HEK293 (cell line): ENCODE results near the gene IL1R1.

Source experiments
- CTCF ChIA-PET: fragments of 350-600 bp; formaldehyde crosslinking; extraction: SDS; loops from one replicate; lab custom pipeline; 2021; ENCODE audit warnings: antibody characterized with exemption; lab: Yijun Ruan, JAX
- POLR2A ChIA-PET: fragments of 300-600 bp; formaldehyde crosslinking; extraction: SDS; loops from one replicate; lab custom pipeline; 2020; ENCODE audit warnings: antibody characterized with exemption, inconsistent platforms; lab: Yijun Ruan, JAX
- H3K27ac ChIP-seq: fragments of 200-500 bp; sonication (Bioruptor generic); 2 replicates; pipeline ENCODE4 v1.5.1; 2014; ENCODE audit warnings: low read depth, low read length, control low read depth, inconsistent platforms; ENCODE audit errors: extremely low read depth
- H3K36me3 ChIP-seq, 2 experiments: fragments of 200-500 bp in 1 of 2; sonication (Bioruptor generic) in 1 of 2; 1 replicate in 1 of 2; 2 replicates in 1 of 2; pipeline ENCODE4 v1.5.1; 2014 to 2017; ENCODE audit warnings: inconsistent platforms in 2 of 2, low read length in 2 of 2; ENCODE audit not compliant: control insufficient read depth in 2 of 2, insufficient read depth in 1 of 2
- H3K4me1 ChIP-seq: fragments of 200-500 bp; sonication (Bioruptor generic); 2 replicates; pipeline ENCODE4 v1.5.1; 2014; ENCODE audit warnings: mild to moderate bottlenecking, low read length, inconsistent platforms; ENCODE audit not compliant: control insufficient read depth, insufficient read depth
- H3K4me3 ChIP-seq: 2 replicates; pipeline ENCODE4 v1.5.1; 2011; ENCODE audit warnings: low read depth, mild to moderate bottlenecking, control low read depth, low read length, moderate library complexity
- H3K9me3 ChIP-seq: fragments of 200-500 bp; sonication (Bioruptor generic); 2 replicates; pipeline ENCODE4 v1.5.1; 2014; ENCODE audit warnings: low read depth, low read length, inconsistent platforms; ENCODE audit not compliant: control insufficient read depth, insufficient read depth
- CTCF ChIP-seq: fragments of 450-650 bp; formaldehyde crosslinking; IDR thresholded peaks from 2 replicates; pipeline ENCODE4 v1.5.1; 2016; ENCODE audit warnings: missing biosample characterization, missing genetic modification characterization
- FEZF1 ChIP-seq: fragments of 450-650 bp; formaldehyde crosslinking; IDR thresholded peaks from 2 replicates; pipeline ENCODE4 v1.5.1; 2016; ENCODE audit warnings: missing biosample characterization, missing genetic modification characterization
- GLI2 ChIP-seq: fragments of 450-650 bp; formaldehyde crosslinking; IDR thresholded peaks from 2 replicates; pipeline ENCODE4; 2017; ENCODE audit warnings: missing biosample characterization, missing genetic modification characterization, low read depth, borderline replicate concordance
- GLIS2 ChIP-seq: fragments of 450-650 bp; formaldehyde crosslinking; IDR thresholded peaks from 2 replicates; pipeline ENCODE4 v1.5.1; 2016; ENCODE audit warnings: missing biosample characterization, missing genetic modification characterization
- OVOL3 ChIP-seq: fragments of 450-650 bp; formaldehyde crosslinking; IDR thresholded peaks from 2 replicates; pipeline ENCODE4 v1.5.1; 2016; ENCODE audit warnings: missing biosample characterization, missing genetic modification characterization
- PATZ1 ChIP-seq: fragments of 450-650 bp; formaldehyde crosslinking; IDR thresholded peaks from 2 replicates; pipeline ENCODE4 v1.5.1; 2016; ENCODE audit warnings: missing biosample characterization, missing genetic modification characterization
- SETDB1 ChIP-seq: IDR thresholded peaks from one replicate; pipeline ENCODE4 v1.6.1; 2017; ENCODE audit warnings: mild to moderate bottlenecking, low read length, moderate library complexity, mixed read lengths; ENCODE audit not compliant: insufficient read length
- ZBTB44 ChIP-seq: fragments of 450-650 bp; IDR thresholded peaks from 2 replicates; pipeline ENCODE4 v1.5.1; 2018; ENCODE audit warnings: missing biosample characterization, mild to moderate bottlenecking, missing genetic modification characterization
- ZBTB6 ChIP-seq: fragments of 450-650 bp; formaldehyde crosslinking; IDR thresholded peaks from 2 replicates; pipeline ENCODE4 v1.5.1; 2017; ENCODE audit warnings: missing biosample characterization, missing genetic modification characterization
- ZNF2 ChIP-seq: fragments of 450-650 bp; formaldehyde crosslinking; IDR thresholded peaks from 2 replicates; pipeline ENCODE4 v1.5.1; 2016; ENCODE audit warnings: missing biosample characterization, missing genetic modification characterization
- ZNF280D ChIP-seq: fragments of 450-650 bp; formaldehyde crosslinking; IDR thresholded peaks from 2 replicates; pipeline ENCODE4 v1.5.1; 2016; ENCODE audit warnings: missing biosample characterization, missing genetic modification characterization
- ZNF488 ChIP-seq: fragments of 450-650 bp; formaldehyde crosslinking; IDR thresholded peaks from 2 replicates; pipeline ENCODE4 v1.5.1; 2016; ENCODE audit warnings: missing biosample characterization, missing genetic modification characterization
- ZNF501 ChIP-seq: fragments of 450-650 bp; formaldehyde crosslinking; IDR thresholded peaks from 2 replicates; pipeline ENCODE4 v1.5.1; 2016; ENCODE audit warnings: missing biosample characterization, missing genetic modification characterization
- ZNF510 ChIP-seq: fragments of 450-650 bp; formaldehyde crosslinking; IDR thresholded peaks from 2 replicates; pipeline ENCODE4 v1.5.1; 2018; ENCODE audit warnings: mild to moderate bottlenecking, missing genetic modification characterization, missing biosample characterization; ENCODE audit not compliant: insufficient replicate concordance
- ZNF518A ChIP-seq: fragments of 450-650 bp; formaldehyde crosslinking; conservative IDR thresholded peaks from 2 replicates; pipeline ENCODE4 v1.5.1; 2016; ENCODE audit warnings: low read depth, missing biosample characterization, missing genetic modification characterization
- ZNF521 ChIP-seq: fragments of 450-650 bp; formaldehyde crosslinking; IDR thresholded peaks from 2 replicates; pipeline ENCODE4 v1.5.1; 2017; ENCODE audit warnings: missing biosample characterization, mild to moderate bottlenecking, missing genetic modification characterization
- ZNF571 ChIP-seq: fragments of 450-650 bp; formaldehyde crosslinking; IDR thresholded peaks from 2 replicates; pipeline ENCODE4 v1.5.0; 2017; ENCODE audit warnings: missing biosample characterization, missing genetic modification characterization
- ZNF658 ChIP-seq: fragments of 450-650 bp; formaldehyde crosslinking; IDR thresholded peaks from 2 replicates; pipeline ENCODE4; 2016; ENCODE audit warnings: missing biosample characterization, missing genetic modification characterization
- ZNF777 ChIP-seq: fragments of 450-650 bp; formaldehyde crosslinking; IDR thresholded peaks from 2 replicates; pipeline ENCODE4 v1.5.1; 2017; ENCODE audit warnings: missing biosample characterization, missing genetic modification characterization, borderline replicate concordance
- ZNF837 ChIP-seq: fragments of 450-650 bp; formaldehyde crosslinking; IDR thresholded peaks from 2 replicates; pipeline ENCODE4 v1.5.1; 2016; ENCODE audit warnings: missing biosample characterization, missing genetic modification characterization

Gene IL1R1

GRCh38 chr2:102111823-102112222 is 30.7 kb upstream of the IL1R1 start:
- no peaks in the 10 kb centered on the region for H3K9me3 ChIP-seq
- H3K4me1 ChIP-seq: no peaks in the 10 kb centered on the region
- no peaks in the 10 kb centered on the region for H3K36me3 ChIP-seq
- ChIA-PET POLR2A (no interaction called here), CTCF (no interaction called here)
- H3K27ac ChIP-seq: no peak overlapping the region
- TF ChIP-seq OVOL3 (no peak), ZNF521 (tag by site-specific recombination) (no peak), FEZF1 (tag by site-specific recombination) (no peak), GLIS2 (tag by site-specific recombination) (no peak), GLI2 (tag by site-specific recombination) (no peak), SETDB1 (no peak), ZNF571 (no peak), ZBTB6 (no peak), ZBTB44 (tag by site-specific recombination) (no peak), CTCF (tag by site-specific recombination) (no peak), ZNF488 (tag by site-specific recombination) (no peak), ZNF837 (tag by site-specific recombination) (no peak), ZNF2 (tag by site-specific recombination) (no peak), ZNF510 (tag by site-specific recombination) (no peak), ZNF501 (no peak), ZNF777 (tag by site-specific recombination) (no peak)
- H3K4me3 ChIP-seq: no peak overlapping the region

- H3K4me1 ChIP-seq: no peaks in the 10 kb centered on the region
- no peaks in the 10 kb centered on the region for H3K9me3 ChIP-seq
- ChIA-PET POLR2A (no interaction called here), CTCF (no interaction called here)
- no peak overlapping the region for H3K4me3 ChIP-seq
- no peak overlapping the region for H3K27ac ChIP-seq
- no peaks in the 10 kb centered on the region for H3K36me3 ChIP-seq
- TF ChIP-seq PATZ1 (tag by site-specific recombination): no peak
- no peak for TF ChIP-seq ZNF658 (tag by site-specific recombination)
- no peak for TF ChIP-seq ZNF518A
- TF ChIP-seq ZNF280D (tag by site-specific recombination): no peak
Observed at GRCh38 chr2:102112271-102112670, 30.3 kb upstream of the IL1R1 start.
